GM12878 (cell line): ENCODE measurements around the gene METTL23. TPM values are rescaled to one million over a fixed set of nuclear protein-coding genes. Genes with fewer than 3 reads are reported as not detected.

ENCODE experiments used
- ATAC-seq: fragments of 200-7000 bp; cut with Tn5 transposase; 3 replicates; pipeline ENCODE4 v1.9.1; 2020; ENCODE audit warnings: mild to moderate bottlenecking, moderate library complexity
- BruUV-seq: library from RNA; stranded (reverse); fragments of 400-500 nt; replicated peaks from 2 replicates; lab custom pipeline; 2021; lab: Mats Ljungman, UMichigan
- CTCF ChIA-PET: fragments of 300-600 bp; sonication (Branson Sonifier 250); formaldehyde crosslinking; extraction: SDS; loops from one replicate; lab custom pipeline; 2021; ENCODE audit warnings: inconsistent platforms; lab: Yijun Ruan, JAX
- POLR2A ChIA-PET: fragments of 350-600 bp; formaldehyde crosslinking; extraction: SDS; loops from one replicate; lab custom pipeline; 2021; ENCODE audit warnings: inconsistent platforms; lab: Charles Lee
- RAD21 ChIA-PET: fragments of 300-600 bp; sonication (Branson Sonifier 250); formaldehyde crosslinking; loops from one replicate; lab custom pipeline; 2023; ENCODE audit warnings: antibody characterized with exemption; ENCODE audit not compliant: unreplicated experiment; lab: Charles Lee
- SMC1A ChIA-PET: fragments of 300-600 bp; sonication (Branson Sonifier 250); formaldehyde crosslinking; loops from one replicate; lab custom pipeline; 2023; ENCODE audit not compliant: unreplicated experiment, uncharacterized antibody; lab: Charles Lee
- DNase-seq: peaks from one replicate; pipeline ENCODE4 v3.0.0-alpha.2; 2011; ENCODE audit warnings: low read depth, low spot score
- FAIRE-seq: peaks from 3 replicates; lab custom pipeline; 2011; peaks lifted over from hg19 to GRCh38; lab: Jason Lieb, UNC
- H2AFZ ChIP-seq: 2 replicates; pipeline ENCODE4 v1.6.0; 2011; ENCODE audit warnings: low read depth, low read length, control low read depth; ENCODE audit not compliant: control insufficient read depth
- H3K27ac ChIP-seq: 2 replicates; pipeline ENCODE4 v1.5.1; 2011; ENCODE audit warnings: control low read depth; ENCODE audit not compliant: control insufficient read depth, insufficient read depth
- H3K27me3 ChIP-seq, 2 experiments: replicated peaks in 1 of 2; 2 replicates each; pipeline versions ENCODE4 v1.6.0 to v1.6.1; 2011; ENCODE audit warnings: low read length in 1 of 2; ENCODE audit not compliant: control insufficient read depth in 2 of 2, insufficient read depth in 2 of 2
- H3K36me3 ChIP-seq, 2 experiments: 2 replicates each; pipeline ENCODE4 v1.5.1; 2011; ENCODE audit warnings: low read length in 1 of 2; ENCODE audit not compliant: control insufficient read depth in 2 of 2, insufficient read depth in 2 of 2
- H3K4me1 ChIP-seq: 2 replicates; pipeline ENCODE4 v1.6.1; 2011; ENCODE audit warnings: mild to moderate bottlenecking, low read length, moderate library complexity, mixed read lengths; ENCODE audit not compliant: control insufficient read depth, insufficient read depth
- H3K4me2 ChIP-seq: 2 replicates; pipeline ENCODE4 v1.6.0; 2011; ENCODE audit warnings: control low read depth; ENCODE audit not compliant: control insufficient read depth, insufficient read depth
- H3K4me3 ChIP-seq: fragments of 200-600 bp; sonication (generic); 2 replicates; pipeline ENCODE4 v1.5.1; 2016
- H3K79me2 ChIP-seq: 2 replicates; pipeline ENCODE4 v1.6.0; 2011; ENCODE audit warnings: low read length; ENCODE audit not compliant: control insufficient read depth, insufficient read depth
- H3K9ac ChIP-seq: 2 replicates; pipeline ENCODE4 v1.8.0; 2011; ENCODE audit warnings: low read length, control low read depth, mixed read lengths; ENCODE audit not compliant: control insufficient read depth, insufficient read depth
- H3K9me3 ChIP-seq: replicated peaks from 3 replicates; pipeline ENCODE4 v1.5.1; 2011; ENCODE audit warnings: mild to moderate bottlenecking, low read length; ENCODE audit not compliant: control insufficient read depth, insufficient read depth
- H4K20me1 ChIP-seq: 2 replicates; pipeline ENCODE4 v1.6.0; 2011; ENCODE audit not compliant: control insufficient read depth, insufficient read depth
- BMI1 ChIP-seq: fragments of 450-650 bp; IDR thresholded peaks from 2 replicates; pipeline ENCODE4 v1.6.1; 2016; ENCODE audit warnings: mild to moderate bottlenecking, moderate library complexity, borderline replicate concordance
- CBX5 ChIP-seq: sonication (generic); IDR thresholded peaks from 2 replicates; pipeline ENCODE4 v1.6.1; 2016; ENCODE audit warnings: low read depth, moderate library complexity, mild to moderate bottlenecking, inconsistent platforms
- E2F8 ChIP-seq: fragments of 450-650 bp; IDR thresholded peaks from 2 replicates; pipeline ENCODE4 v1.6.1; 2018; ENCODE audit warnings: mild to moderate bottlenecking, low read depth, moderate library complexity; ENCODE audit not compliant: partially characterized antibody
- E4F1 ChIP-seq: fragments of 450-650 bp; IDR thresholded peaks from 2 replicates; pipeline ENCODE4 v1.6.1; 2018; ENCODE audit warnings: borderline replicate concordance, mild to moderate bottlenecking; ENCODE audit not compliant: partially characterized antibody
- MTA2 ChIP-seq: fragments of 450-650 bp; IDR thresholded peaks from 2 replicates; pipeline ENCODE4 v1.6.1; 2016; ENCODE audit warnings: low read depth, mild to moderate bottlenecking, moderate library complexity
- MYB ChIP-seq: fragments of 150-350 bp; IDR thresholded peaks from 2 replicates; pipeline ENCODE4 v1.6.1; 2014; ENCODE audit warnings: mild to moderate bottlenecking, low read depth, low read length, borderline replicate concordance
- NBN ChIP-seq: fragments of 450-650 bp; IDR thresholded peaks from 2 replicates; pipeline ENCODE4 v1.6.1; 2016
- NFIC ChIP-seq: IDR thresholded peaks from 2 replicates; pipeline ENCODE4 v1.6.1; 2012; ENCODE audit warnings: low read depth, mild to moderate bottlenecking, inconsistent platforms, low read length, moderate library complexity
- NFYB ChIP-seq: IDR thresholded peaks from 2 replicates; pipeline ENCODE4 v1.6.1; 2011; ENCODE audit warnings: low read depth, mild to moderate bottlenecking, low read length, improper control_type of control experiment, moderate library complexity; ENCODE audit not compliant: insufficient read depth
- NR2F1 ChIP-seq: fragments of 450-650 bp; conservative IDR thresholded peaks from 2 replicates; pipeline ENCODE4 v1.6.1; 2017; ENCODE audit warnings: mild to moderate bottlenecking
- PML ChIP-seq: IDR thresholded peaks from 2 replicates; pipeline ENCODE4 v1.6.1; 2012; ENCODE audit warnings: low read length, inconsistent platforms
- POLR2AphosphoS2 ChIP-seq: IDR thresholded peaks from 2 replicates; pipeline ENCODE4 v1.6.1; 2011; ENCODE audit warnings: low read depth, mild to moderate bottlenecking, low read length, improper control_type of control experiment, moderate library complexity
- POU2F2 ChIP-seq: IDR thresholded peaks from 3 replicates; pipeline ENCODE4 v1.6.1; 2011; ENCODE audit warnings: low read depth, mild to moderate bottlenecking, low read length, borderline replicate concordance
- RB1 ChIP-seq: fragments of 450-650 bp; formaldehyde crosslinking; IDR thresholded peaks from 2 replicates; pipeline ENCODE4 v1.6.1; 2017; ENCODE audit warnings: mild to moderate bottlenecking, borderline replicate concordance
- RUNX3 ChIP-seq: IDR thresholded peaks from 2 replicates; pipeline ENCODE4 v1.6.1; 2012; ENCODE audit warnings: low read length, inconsistent platforms
- SP1 ChIP-seq: IDR thresholded peaks from one replicate; pipeline ENCODE4 v1.6.1; 2011; ENCODE audit warnings: low read depth, low read length
- SRF ChIP-seq, 2 experiments: IDR thresholded peaks; 2 replicates each; pipeline ENCODE4 v1.6.1; 2011; ENCODE audit warnings: low read depth in 2 of 2, low read length in 2 of 2, mild to moderate bottlenecking in 1 of 2, moderate library complexity in 1 of 2
- ZNF384 ChIP-seq: IDR thresholded peaks from 2 replicates; pipeline ENCODE4 v1.6.1; 2012; ENCODE audit warnings: low read depth, mild to moderate bottlenecking, low read length, improper control_type of control experiment, borderline replicate concordance
- WGBS: methylation state at CpG from one replicate; pipeline ENCODE4 v1.1.6; 2016; ENCODE audit warnings: low lambda C conversion rate; ENCODE audit not compliant: insufficient replicate concordance, insufficient coverage; ENCODE audit errors: missing lambda C conversion rate; 5-methylcytosine and 5-hydroxymethylcytosine counted together
- in situ Hi-C: fragments of 300-500 bp; cut with MboI; formaldehyde crosslinking; loops from 9 replicates; pipeline ENCODE4 v1.14.3; 2018; ENCODE audit warnings: mixed read lengths
- intact Hi-C: fragments of 100-400 bp; cut with micrococcal nuclease; formaldehyde crosslinking; loops from one replicate; pipeline ENCODE4 v1.14.2; 2022; ENCODE audit not compliant: unreplicated experiment
- polyA plus RNA-seq, 11 experiments: library from polyadenylated mRNA; depleted of rRNA in 4 of 11; unstranded in 6 of 11; stranded (reverse) in 5 of 11; fragments of >200 nt; fragmentation: Nextera tagmentation in 4 of 11; fragmentation: Illumina TruSeq in 1 of 11; extraction: Ambion mirVana in 4 of 11; extraction: Trizol in 1 of 11; gene quantifications; 1 replicate in 1 of 11; 2 replicates in 10 of 11; pipeline versions ENCODE4 v1.2.1 to v1.2.3, GENCODE V29; 2011 to 2016; ENCODE audit warnings: inconsistent platforms in 2 of 11, missing spikeins in 2 of 11, low read depth in 1 of 11
- total RNA-seq, 4 experiments: library from RNA; depleted of rRNA in 3 of 4; stranded (reverse); fragments of >200 nt in 3 of 4; fragmentation: Illumina TruSeq in 1 of 4; extraction: Trizol in 1 of 4; gene quantifications; 2 replicates each; pipeline versions ENCODE4 v1.2.1 to v1.2.3, GENCODE V29; 2013 to 2021

METTL23 gene
- total and polyA plus RNA-seq, 10 of the 15 experiments (the other 5 are each of a cell fraction or from before 2014, with no cell fraction given) = 25.6 to 61.5 (median 30.9) TPM

GRCh38 chr17:76725580-76726230 is 934 bp upstream of the METTL23 start (continued):
- TF ChIP-seq POU2F2 (no peak), E2F8 (peak; percentile 47), MTA2 (no peak), MYB (no peak), CBX5 (no peak)
- TF ChIP-seq, all 136 proteins: peak for 11

GRCh38 chr17:76726231-76726775 is 336 bp upstream of the METTL23 start, which contains the start of gene JMJD6:
JMJD6 (minus strand) TSS chr17:76726606; CDS start chr17:76726475, 131 bp downstream.
- ChIA-PET CTCF (interaction anchor here (3.4 to 7.2 kb wide), 2 partner anchors 9 to 12 kb away, joined by 12 to 65 read pairs; no protein-coding TSS in a partner anchor), SMC1A (interaction anchor here (1.0 kb wide), 1 partner anchor 20 kb away, joined by 3 read pairs; no protein-coding TSS in a partner anchor), POLR2A (interaction anchor here (1.1 to 4.4 kb wide), 3 partner anchors 11 to 64 kb away, joined by 3 to 60 read pairs (median 3); partner anchors contain the start of genes MFSD11 and SRSF2), RAD21 (interaction anchor here (0.6 to 1.1 kb wide), 2 partner anchors 9 to 414 kb away, joined by 3 to 4 read pairs; partner anchors contain the start of gene SEC14L1)
- DNase-seq (peak; percentile 86), FAIRE-seq (peak; percentile 82), ATAC-seq (peak; percentile 85)
- Histone ChIP-seq H3K4me2 (peak within 1 kb of the TSS; percentile 68), H3K27ac (peak within 1 kb of the TSS; percentile 98), H3K9me3 (no peaks in the 10 kb centered on the region), H3K79me2 (peaks cover 68% of the 10 kb centered on the region), H3K27me3 (no peaks in the 10 kb centered on the region), H4K20me1 (no peaks in the 10 kb centered on the region), H3K4me3 (peak within 1 kb of the TSS; percentile 97), H2AFZ (peak within 1 kb of the TSS; percentile 78), H3K9ac (peak within 1 kb of the TSS; percentile 98), H3K4me1 (no peaks in the 10 kb centered on the region; the same call in 1 of the 2 replicates), H3K36me3 (peaks cover 0 to 15% of the 10 kb centered on the region in 2 experiments; a peak in 2 of 4 replicates)
- intact Hi-C loops (loop anchor here (5.0 kb wide), 1 partner anchor 111 kb away; no protein-coding TSS in a partner anchor), in situ Hi-C loops (no loop called here)
- TSS peak; percentile 82 for BruUV-seq
- 1% methylated on average over 46 of the region's 60 CpGs for WGBS
- TF ChIP-seq RUNX3 (peak; percentile 85), RB1 (no peak), PML (no peak), SRF (IDR thresholded peaks at IDR 0.05; ENCODE audit: low read depth in 2 of 2, low read length in 2 of 2) (peak in 1 of 2 experiments; percentile 57; a peak in 1 of 4 replicates), NR2F1 (peak; percentile 82), SP1 (peak; percentile 89), E4F1 (peak; percentile 12), NFIC (no peak), ZNF384 (no peak), NBN (peak; percentile 58; the same call in 1 of the 2 replicates), POLR2AphosphoS2 (0 out of 2 replicates have a peak, but pooled peaks have one; percentile 29), NFYB (peak; percentile 64; the same call in 1 of the 2 replicates), BMI1 (no peak)
